ENCODE results near the gene EYS. TPM values are rescaled to one million over a fixed set of nuclear protein-coding genes. Genes with fewer than 3 reads are reported as not detected.
"Not testable (repeated sequence)": the region's sequence is repeated elsewhere in the genome, so short reads cannot be mapped to it uniquely, and the experiment has no call there.

Gene EYS
- total RNA-seq, 1 donor from 2014 or later = 0.69 TPM

- no peak for DNase-seq
Observed at GRCh38 chr6:65071480-65071879, 635.5 kb downstream of the EYS start.

GRCh38 chr6:65064844-65065243 is 642.2 kb downstream of the EYS start:
- DNase-seq = no peak

- DNase-seq = no peak
Observed at GRCh38 chr6:65059568-65059967, 647.5 kb downstream of the EYS start.

DNA sequence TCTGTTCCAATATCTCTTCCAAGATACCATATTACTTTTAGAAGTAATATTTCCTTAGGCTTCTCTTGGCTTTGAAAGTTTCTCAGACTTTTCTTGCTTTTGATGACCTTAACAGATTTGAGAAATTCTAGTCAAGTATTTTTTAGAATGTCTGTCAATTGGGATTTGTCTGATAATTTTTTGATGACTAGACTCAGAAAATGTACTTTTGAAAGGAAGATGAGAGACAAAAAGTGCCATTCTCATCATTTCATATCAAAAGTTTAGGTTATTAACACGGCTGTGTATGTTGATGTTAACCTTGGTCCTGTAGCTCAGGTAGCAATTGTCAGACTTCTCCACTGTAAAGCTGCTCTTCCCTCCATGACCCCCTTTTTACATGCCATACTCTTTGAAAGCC is 651.5 kb downstream of the EYS start:
- DNase-seq = no peak

- no peak for DNase-seq
Observed at GRCh38 chr6:65052626-65053025, 654.4 kb downstream of the EYS start.

DNA sequence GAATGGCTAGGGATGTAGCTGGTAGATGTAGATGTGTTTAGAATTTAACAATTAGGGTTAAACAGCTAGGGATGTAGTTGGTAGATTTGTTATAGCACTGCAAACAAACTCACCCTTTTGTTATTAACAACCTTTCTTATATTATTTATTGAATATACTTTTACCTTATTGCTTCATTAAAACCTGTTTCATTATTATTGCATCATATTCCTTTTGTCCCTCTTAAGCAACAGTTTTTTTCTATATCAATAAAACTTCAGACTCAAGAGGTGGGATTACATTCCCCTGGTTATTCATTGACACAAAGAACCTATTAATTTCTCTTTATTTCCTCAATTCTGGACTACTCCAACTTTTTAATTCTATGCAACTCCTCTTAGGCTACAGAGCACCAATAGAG is 661.2 kb downstream of the EYS start:
- no peak for DNase-seq

- DNase-seq = no peak
Observed at GRCh38 chr6:65014006-65014405, 693.0 kb downstream of the EYS start.

DNA sequence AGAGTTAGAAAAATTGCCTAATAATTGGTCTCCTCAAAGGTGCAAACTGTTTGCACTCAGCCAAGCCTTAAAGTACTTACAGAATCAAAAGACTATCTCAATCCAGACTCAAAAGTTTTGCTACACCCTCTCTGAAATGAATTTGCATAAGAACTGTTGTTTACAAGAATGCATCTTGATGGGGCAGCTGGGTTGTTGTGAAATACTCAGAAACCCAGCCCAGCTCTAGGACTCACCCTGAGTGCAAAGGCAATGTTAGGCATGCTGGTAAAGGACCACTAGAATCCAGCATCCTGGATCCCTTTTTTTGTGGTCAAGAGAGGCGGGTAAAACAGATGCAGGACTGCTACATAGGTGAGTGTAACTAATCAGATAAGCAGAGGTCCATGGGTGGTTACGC is 700.2 kb downstream of the EYS start:
- no peak for DNase-seq

- DNase-seq = no peak
Observed at GRCh38 chr6:65004283-65004682, 702.7 kb downstream of the EYS start.

GRCh38 chr6:65002882-65003281 is 704.1 kb downstream of the EYS start:
- DNase-seq = not testable (repeated sequence)

GRCh38 chr6:65000815-65001214 is 706.2 kb downstream of the EYS start:
- DNase-seq = no peak

- no peak for DNase-seq
Observed at GRCh38 chr6:64998204-64998603, 708.8 kb downstream of the EYS start.

- DNase-seq = no peak
Observed at GRCh38 chr6:64996301-64996700, 710.7 kb downstream of the EYS start.

DNA sequence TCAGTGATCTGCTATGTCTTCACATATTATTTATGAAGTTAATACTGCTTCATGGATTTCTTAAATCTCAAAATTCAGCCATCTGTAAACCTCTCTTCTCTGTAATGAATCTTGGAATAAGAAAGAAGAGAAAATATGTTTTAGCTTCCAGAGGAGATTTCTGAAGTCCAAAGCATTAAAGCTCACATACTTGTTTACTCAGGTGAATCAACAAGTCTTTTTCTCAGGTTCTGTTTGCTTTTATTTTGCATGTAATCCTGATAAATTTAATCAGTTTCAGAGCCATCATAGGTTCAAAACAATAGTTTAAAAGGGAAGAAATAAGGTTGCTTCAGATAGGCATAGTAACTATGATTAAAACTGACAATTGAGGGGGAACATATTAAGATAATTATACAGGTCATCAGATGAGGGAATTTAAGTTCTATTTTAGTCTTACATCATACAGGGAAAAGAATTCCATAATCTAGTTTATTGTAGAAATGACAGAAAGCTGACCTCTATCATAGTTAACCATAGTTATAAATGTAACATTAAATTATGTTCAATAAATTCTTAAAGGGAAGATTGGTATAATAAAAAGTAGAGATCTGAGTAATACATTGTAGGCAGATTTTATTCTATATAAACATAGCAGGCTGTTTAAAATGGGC is 716.2 kb downstream of the EYS start:
- no peak for DNase-seq

DNA sequence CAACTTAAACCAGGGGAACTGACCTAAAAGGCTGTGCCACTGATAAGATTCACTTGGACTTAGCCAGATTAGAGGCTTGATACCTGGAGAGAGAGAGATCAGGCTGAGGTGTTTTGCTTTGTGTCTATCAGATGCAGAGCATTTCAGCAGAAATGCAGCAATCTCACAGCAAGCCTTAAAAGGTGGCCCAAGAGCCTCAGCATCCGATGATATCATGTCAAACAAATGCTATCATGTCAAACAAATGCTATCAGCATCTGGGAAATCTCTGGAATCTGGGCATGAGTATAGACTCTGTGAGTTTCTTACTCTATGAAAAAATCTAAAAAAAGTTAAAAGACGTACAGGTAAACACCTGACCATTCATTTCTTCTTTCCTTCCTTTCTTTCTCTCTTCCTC is 718.9 kb downstream of the EYS start:
- no peak for DNase-seq

DNA sequence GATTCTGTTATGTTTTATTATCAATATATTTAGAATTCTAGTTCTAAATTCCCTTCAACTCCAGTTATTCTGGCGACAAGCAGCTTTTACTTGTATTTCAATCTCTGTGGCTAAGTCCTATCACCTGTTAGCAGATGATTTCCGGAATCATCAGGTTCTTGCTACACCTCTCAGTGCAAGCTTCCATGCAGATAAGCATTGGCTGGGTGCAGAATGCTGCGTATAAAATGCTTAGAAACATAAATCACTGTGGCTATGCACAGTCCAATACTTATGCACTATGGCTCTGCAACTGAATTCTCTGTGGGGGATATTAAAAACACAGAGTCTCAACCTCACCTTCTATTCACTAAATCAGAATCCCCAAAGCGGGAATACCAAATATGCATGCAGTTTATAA is 720.0 kb downstream of the EYS start:
- DNase-seq = no peak

DNA sequence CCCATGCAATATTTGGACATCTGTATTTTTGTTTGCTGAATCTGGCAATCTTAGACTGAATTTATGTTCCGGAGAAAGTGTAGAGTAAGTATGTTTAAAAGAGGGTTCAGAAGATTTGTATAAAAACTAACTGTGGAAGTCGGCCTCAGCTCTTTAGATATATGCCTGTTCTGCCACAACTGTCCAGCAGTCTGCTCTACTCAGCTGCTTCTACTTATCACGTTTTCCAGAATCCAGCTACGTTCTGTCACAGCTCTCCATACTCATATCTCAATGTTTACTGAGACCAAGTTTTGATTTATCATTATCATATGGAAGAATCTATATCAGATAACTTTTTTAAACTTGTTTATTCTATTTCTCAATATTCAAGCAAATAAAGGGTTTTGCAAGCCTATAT is 721.3 kb downstream of the EYS start:
- DNase-seq = no peak

GRCh38 chr6:64984948-64985347 is 722.1 kb downstream of the EYS start:
- DNase-seq = no peak

DNA sequence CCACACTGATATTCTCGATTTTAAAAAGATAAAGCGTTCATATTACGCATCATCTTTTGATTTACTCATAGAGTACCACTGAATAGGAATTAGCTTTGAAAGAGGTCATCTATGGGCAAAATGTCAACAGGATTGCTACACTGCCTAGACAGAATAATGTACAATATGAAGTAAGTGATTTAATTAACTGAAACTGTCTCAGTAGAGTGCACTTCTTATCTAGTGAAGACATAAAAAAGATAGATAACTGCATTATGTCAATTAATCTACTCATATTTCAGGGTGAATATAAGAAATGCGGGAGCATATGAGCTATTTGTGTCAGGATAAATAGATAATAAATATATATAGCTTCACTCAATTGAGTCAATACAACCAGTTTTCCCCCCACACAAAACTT is 723.9 kb downstream of the EYS start:
- no peak for DNase-seq

- DNase-seq = no peak
Observed at GRCh38 chr6:64973142-64973541, 733.9 kb downstream of the EYS start.

DNA sequence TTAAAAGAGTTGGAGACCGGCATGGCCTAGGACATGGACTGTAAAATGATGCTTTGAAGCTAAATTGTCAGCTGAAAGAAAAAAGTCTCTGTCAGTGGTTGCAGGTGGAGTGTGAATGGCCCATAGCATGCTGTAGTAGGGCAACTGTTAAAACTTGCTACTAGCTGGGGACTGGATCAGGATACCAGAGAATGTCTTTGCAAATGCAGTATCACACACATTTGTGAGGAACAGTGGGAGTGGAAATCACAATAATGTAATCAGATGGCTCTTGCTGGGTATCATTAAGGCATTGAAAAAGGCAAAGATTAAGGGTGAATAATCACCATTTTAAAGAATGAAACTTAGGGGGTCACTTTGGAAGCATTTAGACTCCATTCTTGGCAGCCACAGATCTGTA is 737.9 kb downstream of the EYS start:
- no peak for DNase-seq

DNA sequence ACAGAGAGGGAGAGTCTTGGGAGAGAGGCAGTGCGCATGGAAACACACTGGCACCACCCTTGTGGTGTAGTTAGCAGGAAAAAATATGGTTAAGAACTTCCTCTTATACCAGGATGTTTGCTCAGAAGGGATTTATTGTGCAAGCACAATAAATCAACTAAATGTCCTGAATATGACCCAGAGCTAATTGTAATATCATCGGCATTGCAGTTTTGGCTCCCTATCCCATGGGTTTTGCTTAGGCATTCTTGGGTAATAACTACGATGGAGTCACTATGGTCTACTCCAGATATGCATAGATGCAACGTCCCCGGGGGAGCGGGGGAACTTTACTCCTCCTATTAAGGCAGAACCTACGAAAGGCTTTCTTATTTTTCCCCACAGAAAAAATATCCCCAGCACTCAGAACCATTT is 751.6 kb downstream of the EYS start:
- no peak for DNase-seq

- no peak for DNase-seq
Observed at GRCh38 chr6:64949257-64949656, 757.8 kb downstream of the EYS start.

GRCh38 chr6:64948261-64948660 is 758.8 kb downstream of the EYS start:
- no peak for DNase-seq

GRCh38 chr6:64945450-64945849 is 761.6 kb downstream of the EYS start:
- no peak for DNase-seq
